Activated CD8-positive, alpha-beta memory T cell treated with anti-CD3 and anti-CD28 coated beads for 4 hours (primary cell): ENCODE measurements around the gene HBA2.
"Not testable (repeated sequence)": the region's sequence is repeated elsewhere in the genome, so short reads cannot be mapped to it uniquely, and the experiment has no call there.

Experiments used
- DNase-seq, 2 donors: peaks; one replicate each; pipeline ENCODE4 v3.0.0-alpha.2; 2020; ENCODE audit warnings: low read depth in 2 of 2

HBA2 gene

DNA sequence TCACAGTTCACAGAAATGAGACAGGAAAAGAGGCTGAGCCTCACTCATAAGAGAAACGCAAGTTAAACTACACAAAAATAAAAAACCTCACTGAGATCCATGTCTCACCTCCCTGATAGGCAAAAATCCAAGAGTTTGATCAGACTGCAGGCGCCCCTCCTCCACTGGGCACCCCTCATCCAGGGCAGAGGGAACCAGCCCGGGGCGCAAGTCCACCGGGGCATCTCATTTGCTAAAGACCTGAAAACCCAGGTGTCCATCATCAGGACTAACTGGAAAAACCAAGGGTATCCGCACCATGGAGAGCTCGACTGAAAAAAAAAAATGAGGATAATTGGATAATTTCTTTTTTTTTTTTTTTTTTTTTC lies 17.7 kb upstream of the HBA2 start:
- no peak for DNase-seq

DNA sequence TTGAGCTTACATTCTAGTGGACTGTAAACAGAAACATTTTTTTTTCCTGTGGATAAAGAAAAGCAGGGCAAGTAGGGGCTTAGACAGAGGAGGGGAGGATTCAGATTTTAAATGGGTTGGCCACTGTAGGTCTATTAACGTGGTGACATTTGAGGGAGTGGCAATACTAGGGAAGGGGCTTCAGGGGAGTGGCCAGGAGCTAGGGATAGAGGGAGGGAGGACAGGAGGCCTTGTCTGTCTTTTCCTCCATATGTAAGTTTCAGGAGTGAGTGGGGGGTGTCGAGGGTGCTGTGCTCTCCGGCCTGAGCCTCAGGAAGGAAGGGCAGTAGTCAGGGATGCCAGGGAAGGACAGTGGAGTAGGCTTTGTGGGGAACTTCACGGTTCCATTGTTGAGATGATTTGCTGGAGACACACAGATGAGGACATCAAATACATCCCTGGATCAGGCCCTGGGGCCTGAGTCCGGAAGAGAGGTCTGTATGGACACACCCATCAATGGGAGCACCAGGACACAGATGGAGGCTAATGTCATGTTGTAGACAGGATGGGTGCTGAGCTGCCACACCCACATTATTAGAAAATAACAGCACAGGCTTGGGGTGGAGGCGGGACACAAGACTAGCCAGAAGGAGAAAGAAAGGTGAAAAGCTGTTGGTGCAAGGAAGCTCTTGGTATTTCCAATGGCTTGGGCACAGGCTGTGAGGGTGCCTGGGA lies 13.4 kb upstream of the HBA2 start:
- no peak for DNase-seq

GRCh38 chr16:160242-160641 lies 12.4 kb upstream of the HBA2 start:
- not testable (repeated sequence) for DNase-seq

DNA sequence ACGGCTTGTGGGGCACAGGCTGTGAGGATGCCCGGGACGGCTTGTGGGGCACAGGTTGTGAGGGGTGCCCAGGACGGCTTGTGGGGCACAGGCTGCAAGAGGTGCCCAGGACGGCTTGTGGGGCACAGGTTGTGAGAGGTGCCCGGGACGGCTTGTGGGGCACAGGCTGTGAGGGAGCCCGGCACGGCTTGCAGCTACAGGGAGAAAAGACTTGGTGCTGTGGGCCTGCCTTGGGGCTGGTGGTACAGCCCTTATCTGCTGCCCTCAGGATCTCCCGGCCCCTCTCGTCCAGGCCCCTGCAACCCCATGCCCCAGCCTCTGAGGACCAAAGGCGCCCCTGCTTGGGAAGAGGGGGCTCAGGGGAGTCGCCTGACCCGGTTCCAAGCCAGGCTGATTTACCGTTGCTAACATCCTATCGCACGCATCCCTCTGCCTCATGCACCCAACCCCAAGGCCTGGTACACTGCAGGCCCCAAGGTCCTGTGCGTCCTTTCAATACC lies 11.9 kb upstream of the HBA2 start:
- no peak for DNase-seq

DNA sequence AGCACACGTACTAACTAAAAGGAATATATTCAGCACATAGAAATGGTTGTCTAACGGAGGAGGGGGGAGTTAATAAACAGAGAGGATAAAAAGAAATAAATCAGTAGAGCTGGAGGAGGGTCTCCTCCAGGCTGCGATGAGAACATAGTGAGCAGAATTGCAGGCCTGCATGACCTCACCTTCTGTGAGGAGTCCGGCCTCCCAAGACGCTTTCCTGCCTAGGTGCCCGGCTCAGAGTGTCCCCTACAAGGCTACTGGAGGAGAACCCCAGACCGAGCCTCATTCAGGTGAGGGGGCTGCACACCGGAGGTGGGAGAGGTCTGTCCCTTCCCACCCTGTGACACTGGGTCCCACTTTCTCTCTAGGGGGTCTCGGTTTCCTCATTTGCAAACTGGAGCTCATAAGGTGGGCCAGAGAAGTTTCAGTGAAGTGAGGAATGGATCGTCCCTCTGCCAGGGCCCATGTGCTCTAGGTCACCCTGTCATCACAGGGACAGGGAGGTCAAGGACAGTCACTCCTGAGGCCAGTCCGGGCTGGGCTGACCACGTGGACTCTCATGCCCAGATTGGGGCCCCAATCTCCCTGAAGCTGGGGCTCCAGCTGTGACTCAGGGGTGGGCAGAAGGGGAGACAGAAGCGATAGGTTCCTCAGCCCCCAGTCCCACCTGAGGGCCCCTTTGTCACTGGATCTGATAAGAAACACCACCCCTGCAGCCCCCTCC lies 10.2 kb upstream of the HBA2 start:
- no peak for DNase-seq

GRCh38 chr16:163139-163538 lies 9.5 kb upstream of the HBA2 start:
- DNase-seq, result not testable (repeated sequence)

GRCh38 chr16:163696-164095 lies 9.0 kb upstream of the HBA2 start:
- not testable (repeated sequence) for DNase-seq

DNA sequence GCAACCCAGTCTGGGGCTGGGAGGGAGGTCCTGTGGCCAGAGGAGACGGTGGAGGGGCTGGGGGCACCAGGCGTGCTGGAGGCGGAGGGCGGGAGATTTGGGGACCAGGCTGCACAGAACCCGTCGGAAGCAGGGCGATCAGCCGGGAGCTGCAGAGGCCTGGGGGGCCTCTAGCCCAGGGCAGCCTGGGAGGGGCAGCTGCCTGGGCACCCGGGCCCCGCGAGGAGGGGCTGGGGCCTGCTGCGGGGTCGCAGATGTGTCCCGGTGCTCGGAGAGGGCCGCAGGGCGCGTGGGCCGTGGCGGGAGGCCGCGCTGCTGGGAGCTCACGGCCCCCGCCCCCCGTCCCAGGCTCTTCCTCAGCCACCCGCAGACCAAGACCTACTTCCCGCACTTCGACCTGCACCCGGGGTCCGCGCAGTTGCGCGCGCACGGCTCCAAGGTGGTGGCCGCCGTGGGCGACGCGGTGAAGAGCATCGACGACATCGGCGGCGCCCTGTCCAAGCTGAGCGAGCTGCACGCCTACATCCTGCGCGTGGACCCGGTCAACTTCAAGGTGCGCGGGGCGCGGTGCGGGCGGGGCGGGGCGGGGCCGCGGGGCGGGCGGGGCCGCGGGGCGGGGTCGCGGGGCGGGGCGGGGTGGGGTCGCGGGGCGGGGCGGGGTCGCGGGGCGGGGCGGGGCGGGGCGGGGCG lies 8.4 kb upstream of the HBA2 start:
- not testable (repeated sequence) for DNase-seq

DNA sequence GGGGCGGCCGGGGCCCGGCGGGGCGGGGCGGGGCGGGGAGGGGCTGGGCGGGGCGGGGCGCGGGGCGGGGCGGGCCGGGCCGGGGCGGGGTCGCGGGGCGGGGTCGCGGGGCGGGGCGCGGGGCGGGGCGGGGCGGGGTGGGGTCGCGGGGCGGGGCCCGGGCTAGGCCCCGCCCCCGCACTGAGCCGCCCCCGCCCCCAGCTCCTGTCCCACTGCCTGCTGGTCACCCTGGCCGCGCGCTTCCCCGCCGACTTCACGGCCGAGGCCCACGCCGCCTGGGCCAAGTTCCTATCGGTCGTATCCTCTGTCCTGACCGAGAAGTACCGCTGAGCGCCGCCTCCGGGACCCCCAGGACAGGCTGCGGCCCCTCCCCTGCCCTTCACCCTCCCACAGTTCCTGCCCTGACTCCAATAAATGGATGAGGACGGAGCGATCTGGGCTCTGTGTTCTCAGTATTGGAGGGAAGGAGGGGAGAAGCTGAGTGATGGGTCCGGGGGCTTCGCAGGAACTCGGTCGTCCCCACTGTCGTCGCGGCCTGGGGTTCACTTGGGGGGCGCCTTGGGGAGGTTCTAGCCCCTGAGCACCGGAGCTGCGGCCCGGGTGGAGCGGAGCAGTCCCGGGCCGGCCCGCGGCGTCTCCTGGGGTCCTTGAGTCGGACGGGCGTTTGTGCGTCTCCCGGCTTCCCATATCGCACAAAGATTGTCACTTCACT lies 7.7 kb upstream of the HBA2 start:
- DNase-seq, result no peak

GRCh38 chr16:165539-166374 lies 6.9 kb upstream of the HBA2 start, which contains the start of gene HBM:
Gene HBM (plus strand): TSS chr16:165978. CDS start chr16:165998, 20 bp downstream.
- no peak for DNase-seq

DNA sequence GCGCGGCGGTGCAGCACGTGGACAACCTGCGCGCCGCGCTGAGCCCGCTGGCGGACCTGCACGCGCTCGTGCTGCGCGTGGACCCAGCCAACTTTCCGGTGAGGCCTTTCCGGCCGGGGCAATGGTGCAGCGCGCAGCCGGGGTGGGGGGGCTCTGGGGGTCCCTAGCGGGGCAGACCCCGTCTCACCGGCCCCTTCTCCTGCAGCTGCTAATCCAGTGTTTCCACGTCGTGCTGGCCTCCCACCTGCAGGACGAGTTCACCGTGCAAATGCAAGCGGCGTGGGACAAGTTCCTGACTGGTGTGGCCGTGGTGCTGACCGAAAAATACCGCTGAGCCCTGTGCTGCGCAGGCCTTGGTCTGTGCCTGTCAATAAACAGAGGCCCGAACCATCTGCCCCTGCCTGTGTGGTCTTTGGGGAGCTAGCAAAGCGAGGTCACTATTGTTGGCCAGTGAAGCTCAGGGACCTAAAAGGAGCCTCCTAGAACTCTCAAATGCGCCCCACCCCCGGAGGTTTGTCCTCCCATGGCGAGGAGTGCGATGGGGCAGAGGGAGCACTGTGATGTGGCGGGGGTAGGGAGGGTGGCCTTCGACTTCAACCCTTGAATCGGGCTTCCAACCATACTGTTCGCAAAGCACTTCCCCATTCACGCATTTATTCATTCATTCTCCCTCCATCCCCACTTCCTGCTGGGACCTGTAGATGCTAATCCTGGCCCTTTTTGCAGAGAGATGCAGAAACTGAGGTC lies 6.1 kb upstream of the HBA2 start:
- no peak for DNase-seq

GRCh38 chr16:167122-167690 lies 5.5 kb upstream of the HBA2 start:
- no peak for DNase-seq

DNA sequence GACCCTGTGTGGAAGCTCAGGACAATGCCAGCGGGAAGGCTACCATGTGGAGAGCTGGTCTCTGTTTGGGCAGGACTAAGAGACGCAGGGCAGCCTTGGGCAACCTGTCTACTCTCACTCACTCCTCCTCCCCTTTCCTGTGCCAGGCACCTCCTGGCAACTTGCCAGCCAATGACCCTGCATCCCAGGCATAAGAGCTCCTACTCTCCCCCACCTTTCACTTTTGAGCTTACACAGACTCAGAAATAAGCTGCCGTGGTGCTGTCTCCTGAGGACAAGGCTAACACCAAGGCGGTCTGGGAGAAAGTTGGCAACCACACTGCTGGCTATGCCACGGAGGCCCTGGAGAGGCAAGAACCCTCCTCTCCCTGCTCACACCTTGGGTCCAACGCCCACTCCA lies 4.3 kb upstream of the HBA2 start:
- no peak for DNase-seq

- DNase-seq, result no peak
Measured at GRCh38 chr16:169014-169413, 3.7 kb upstream of the HBA2 start.

- not testable (repeated sequence) for DNase-seq
Measured at GRCh38 chr16:170088-170507, 2.6 kb upstream of the HBA2 start.

DNA sequence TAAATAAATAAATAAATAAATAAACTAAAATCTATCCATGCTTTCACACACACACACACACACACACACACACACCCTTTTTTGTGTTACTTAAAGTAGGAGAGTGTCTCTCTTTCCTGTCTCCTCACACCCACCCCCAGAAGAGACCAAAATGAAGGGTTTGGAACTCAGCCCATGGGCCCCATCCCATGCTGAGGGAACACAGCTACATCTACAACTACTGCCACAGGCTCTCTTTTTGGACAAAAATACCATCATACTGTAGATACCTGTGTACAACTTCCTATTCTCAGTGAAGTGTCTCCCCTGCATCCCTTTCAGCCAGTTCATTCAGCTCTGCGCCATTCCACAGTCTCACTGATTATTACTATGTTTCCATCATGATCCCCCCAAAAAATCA lies 1.9 kb upstream of the HBA2 start:
- DNase-seq, result no peak

GRCh38 chr16:173211-173854 lies 657 bp downstream of the HBA2 start:
- DNase-seq, result not testable (repeated sequence)

DNA sequence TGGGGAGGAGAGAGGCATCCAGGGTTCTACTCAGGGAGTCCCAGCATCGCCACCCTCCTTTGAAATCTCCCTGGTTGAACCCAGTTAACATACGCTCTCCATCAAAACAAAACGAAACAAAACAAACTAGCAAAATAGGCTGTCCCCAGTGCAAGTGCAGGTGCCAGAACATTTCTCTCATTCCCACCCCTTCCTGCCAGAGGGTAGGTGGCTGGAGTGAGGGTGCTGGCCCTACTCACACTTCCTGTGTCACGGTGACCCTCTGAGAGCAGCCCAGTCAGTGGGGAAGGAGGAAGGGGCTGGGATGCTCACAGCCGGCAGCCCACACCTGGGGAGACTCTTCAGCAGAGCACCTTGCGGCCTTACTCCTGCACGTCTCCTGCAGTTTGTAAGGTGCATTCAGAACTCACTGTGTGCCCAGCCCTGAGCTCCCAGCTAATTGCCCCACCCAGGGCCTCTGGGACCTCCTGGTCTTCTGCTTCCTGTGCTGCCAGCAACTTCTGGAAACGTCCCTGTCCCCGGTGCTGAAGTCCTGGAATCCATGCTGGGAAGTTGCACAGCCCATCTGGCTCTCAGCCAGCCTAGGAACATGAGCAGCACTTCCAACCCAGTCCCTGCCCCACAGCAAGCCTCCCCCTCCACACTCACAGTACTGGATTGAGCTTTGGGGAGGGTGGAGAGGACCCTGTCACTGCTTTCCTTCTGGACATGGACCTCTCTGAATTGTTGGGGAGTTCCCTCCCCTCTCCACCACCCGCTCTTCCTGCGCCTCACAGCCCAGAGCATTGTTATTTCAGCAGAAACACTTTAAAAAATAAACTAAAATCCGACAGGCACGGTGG lies 1.5 kb downstream of the HBA2 start:
- not testable (repeated sequence) for DNase-seq
